Dermis lymphatic vessel endothelial cell (primary cell): ENCODE results near the gene KCNJ1. TPM values are rescaled to one million over a fixed set of nuclear protein-coding genes. Genes with fewer than 3 reads are reported as not detected.

Experiments
- total RNA-seq: library from RNA; depleted of rRNA; stranded (reverse); fragments of >200 nt; gene quantifications from 2 replicates; pipeline ENCODE4 v1.2.1, GENCODE V29; 2014

Gene KCNJ1
- total RNA-seq: 0.11 TPM in 1 of 2 replicates, not detected in the other

GRCh38 chr11:128867277-128867676, at the start of gene KCNJ1:
TSS of gene KCNJ1 (minus strand) at chr11:128867296. CDS start at chr11:128840243, 27,053 bp downstream.

GRCh38 chr11:128890543-128891368, 23.7 kb upstream of the KCNJ1 start, which contains the start of gene KCNJ5:
TSS of gene KCNJ5 (plus strand) at chr11:128891356. CDS start at chr11:128911274, 19,918 bp downstream.

Other genes starting within 250 kb of the KCNJ1 start
- 109 and 183 TPM in 2 replicates for gene FLI1, start 173.2 kb downstream of the KCNJ1 start, total RNA-seq
- not detected in 2 replicates for gene KCNJ5, start 24.1 kb upstream of the KCNJ1 start, total RNA-seq
- gene TP53AIP1, start 75.6 kb upstream of the KCNJ1 start, total RNA-seq: not detected in 2 replicates